ENCODE results near the gene CELF4.

DNA sequence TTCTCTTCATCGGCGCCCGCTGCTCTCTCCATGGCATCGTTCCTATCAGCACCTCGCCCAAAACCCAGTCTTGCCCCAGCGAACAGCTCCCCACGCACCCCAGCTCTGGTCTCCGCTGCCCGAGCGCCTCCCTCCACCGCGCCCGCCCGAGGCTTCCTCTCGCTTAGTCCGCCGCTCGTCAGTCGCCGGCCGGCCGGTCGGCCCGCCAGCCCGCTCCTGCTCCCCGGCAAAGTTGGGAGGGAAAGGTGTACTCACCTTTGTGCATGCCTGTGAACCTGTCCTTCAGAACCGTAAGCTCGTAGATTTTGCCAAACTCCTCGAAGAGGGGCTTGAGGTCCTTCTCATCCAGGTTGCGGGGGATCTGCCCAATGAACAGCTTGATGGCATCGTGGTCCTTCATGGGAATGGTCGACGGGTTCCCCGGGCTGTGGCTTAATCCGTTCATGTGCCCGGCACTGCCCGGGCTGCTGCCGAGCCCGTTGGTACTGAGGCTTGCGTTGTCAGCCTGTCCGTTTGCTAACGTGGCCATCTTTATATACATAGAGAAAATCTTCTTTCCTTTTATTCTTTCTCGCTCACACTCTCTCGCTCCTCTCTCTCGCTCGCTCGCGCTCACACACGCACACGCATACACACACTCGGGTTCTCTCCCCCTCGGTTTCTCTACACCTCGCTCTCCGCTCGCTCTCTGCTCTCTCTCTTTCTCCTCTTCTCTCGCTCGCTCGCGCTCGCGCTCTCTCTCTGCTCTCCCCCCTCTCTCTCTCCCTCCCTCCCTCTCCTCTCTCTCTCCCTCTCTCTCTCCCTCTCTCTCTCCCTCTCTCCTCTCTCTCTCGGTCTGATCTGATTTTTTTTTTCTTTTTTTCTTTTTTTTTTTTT, at the start of gene CELF4:
- TF ChIP-seq, protein P1, sequence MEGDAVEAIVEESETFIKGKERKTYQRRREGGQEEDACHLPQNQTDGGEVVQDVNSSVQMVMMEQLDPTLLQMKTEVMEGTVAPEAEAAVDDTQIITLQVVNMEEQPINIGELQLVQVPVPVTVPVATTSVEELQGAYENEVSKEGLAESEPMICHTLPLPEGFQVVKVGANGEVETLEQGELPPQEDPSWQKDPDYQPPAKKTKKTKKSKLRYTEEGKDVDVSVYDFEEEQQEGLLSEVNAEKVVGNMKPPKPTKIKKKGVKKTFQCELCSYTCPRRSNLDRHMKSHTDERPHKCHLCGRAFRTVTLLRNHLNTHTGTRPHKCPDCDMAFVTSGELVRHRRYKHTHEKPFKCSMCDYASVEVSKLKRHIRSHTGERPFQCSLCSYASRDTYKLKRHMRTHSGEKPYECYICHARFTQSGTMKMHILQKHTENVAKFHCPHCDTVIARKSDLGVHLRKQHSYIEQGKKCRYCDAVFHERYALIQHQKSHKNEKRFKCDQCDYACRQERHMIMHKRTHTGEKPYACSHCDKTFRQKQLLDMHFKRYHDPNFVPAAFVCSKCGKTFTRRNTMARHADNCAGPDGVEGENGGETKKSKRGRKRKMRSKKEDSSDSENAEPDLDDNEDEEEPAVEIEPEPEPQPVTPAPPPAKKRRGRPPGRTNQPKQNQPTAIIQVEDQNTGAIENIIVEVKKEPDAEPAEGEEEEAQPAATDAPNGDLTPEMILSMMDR (IDR thresholded peaks at IDR 0.05), result peak in 2 of 6 experiments; percentile 16 to 20
- TF ChIP-seq POLR2A (IDR thresholded peaks at IDR 0.05), result no peak
